K562 (cell line): ENCODE measurements around the gene CCSER2. TPM values are rescaled to one million over a fixed set of nuclear protein-coding genes. Genes with fewer than 3 reads are reported as not detected.

Experiments used
- ARHGAP35 ChIP-seq: fragments of 450-650 bp; IDR thresholded peaks from 2 replicates; pipeline ENCODE4 v1.6.1; 2018; ENCODE audit not compliant: partially characterized antibody
- BRCA1 ChIP-seq, 2 experiments: fragments of 450-650 bp in 1 of 2; sonication (generic) in 1 of 2; formaldehyde crosslinking in 1 of 2; IDR thresholded peaks; 2 replicates each; pipeline versions ENCODE4 v1.5.0 to v1.6.1; 2017 to 2020; ENCODE audit warnings: mild to moderate bottlenecking in 1 of 2, missing genetic modification reagents in 1 of 2
- BRF1 ChIP-seq: IDR thresholded peaks from 3 replicates; pipeline ENCODE4 v1.6.1; 2011; ENCODE audit warnings: borderline replicate concordance, mild to moderate bottlenecking; ENCODE audit not compliant: insufficient read length; ENCODE audit errors: extremely low read depth
- CHD1 ChIP-seq: fragments of 200-600 bp; sonication (generic); IDR thresholded peaks from one replicate; pipeline ENCODE4 v1.6.1; 2012; ENCODE audit warnings: mild to moderate bottlenecking, moderate library complexity, low read length, inconsistent platforms
- DPF2 ChIP-seq: fragments of 450-650 bp; IDR thresholded peaks from 2 replicates; pipeline ENCODE4 v1.6.1; 2016
- HNRNPLL ChIP-seq: fragments of 200-400 bp; formaldehyde crosslinking; IDR thresholded peaks from 2 replicates; pipeline ENCODE4 v1.6.1; 2017; ENCODE audit warnings: low read length, low read depth, mild to moderate bottlenecking; ENCODE audit not compliant: poor library complexity, severe bottlenecking
- KLF1 ChIP-seq: fragments of 450-650 bp; IDR thresholded peaks from 2 replicates; pipeline ENCODE4 v1.6.1; 2016; ENCODE audit warnings: missing genetic modification characterization, missing compliant biosample characterization
- MCM3 ChIP-seq: fragments of 450-650 bp; IDR thresholded peaks from 2 replicates; pipeline ENCODE4 v1.6.1; 2016
- MEIS2 ChIP-seq: fragments of 450-650 bp; IDR thresholded peaks from 2 replicates; pipeline ENCODE4 v1.6.1; 2014; ENCODE audit warnings: mild to moderate bottlenecking; ENCODE audit not compliant: partially characterized antibody
- MTA3 ChIP-seq: fragments of 450-650 bp; formaldehyde crosslinking; IDR thresholded peaks from 2 replicates; pipeline ENCODE4 v1.6.1; 2017; ENCODE audit warnings: mild to moderate bottlenecking, borderline replicate concordance
- PCBP1 ChIP-seq: fragments of 200-400 bp; formaldehyde crosslinking; IDR thresholded peaks from 2 replicates; pipeline ENCODE4 v1.6.1; 2018; ENCODE audit warnings: mild to moderate bottlenecking, low read depth, low read length; ENCODE audit not compliant: poor library complexity, severe bottlenecking
- RBM39 ChIP-seq: fragments of 200-400 bp; formaldehyde crosslinking; optimal IDR thresholded peaks from 2 replicates; pipeline ENCODE3; 2018; ENCODE audit warnings: low read depth, low read length
- RFX5 ChIP-seq: IDR thresholded peaks from 2 replicates; pipeline ENCODE4 v1.6.1; 2011; ENCODE audit warnings: low read depth, mild to moderate bottlenecking, improper control_type of control experiment, low read length
- SMARCE1 ChIP-seq: fragments of 450-650 bp; IDR thresholded peaks from 2 replicates; pipeline ENCODE4 v1.7.1; 2016; ENCODE audit warnings: mild to moderate bottlenecking
- TARDBP ChIP-seq: fragments of 450-650 bp; IDR thresholded peaks from 2 replicates; pipeline ENCODE4 v1.6.1; 2016
- TSC22D4 ChIP-seq: fragments of 450-650 bp; IDR thresholded peaks from 2 replicates; pipeline ENCODE4 v1.6.1; 2016; ENCODE audit warnings: missing genetic modification characterization, missing biosample characterization, control low read depth
- XRCC3 ChIP-seq: fragments of 450-650 bp; IDR thresholded peaks from 2 replicates; pipeline ENCODE4 v1.6.1; 2017; ENCODE audit warnings: mild to moderate bottlenecking, moderate library complexity
- ZNF121 ChIP-seq: sonication (generic); formaldehyde crosslinking; conservative IDR thresholded peaks from 2 replicates; pipeline ENCODE4 v1.8.0; 2022; ENCODE audit warnings: missing genetic modification reagents
- polyA plus RNA-seq, 8 experiments: library from polyadenylated mRNA; depleted of rRNA in 4 of 8; stranded (reverse) in 5 of 8; unstranded in 3 of 8; fragments of >200 nt; fragmentation: Nextera tagmentation in 2 of 8; fragmentation: Illumina TruSeq in 1 of 8; extraction: Ambion mirVana in 2 of 8; extraction: Trizol in 1 of 8; gene quantifications; 2 replicates each; pipeline versions ENCODE4 v1.2.1 to v1.2.3, GENCODE V29; 2011 to 2014; ENCODE audit warnings: inconsistent platforms in 1 of 8, missing spikeins in 1 of 8
- total RNA-seq, 7 experiments: library from RNA; depleted of rRNA in 6 of 7; stranded (reverse); fragments of >200 nt in 6 of 7; fragmentation: Illumina TruSeq in 2 of 7; extraction: Trizol in 2 of 7; gene quantifications; 2 replicates each; pipeline versions ENCODE4 v1.2.1 to v1.2.3, GENCODE V29; 2011 to 2021; ENCODE audit warnings: low replicate concordance in 1 of 7
- TF ChIP-seq, protein P1 (sequence below): sonication (generic); formaldehyde crosslinking; IDR thresholded peaks from 2 replicates; pipeline ENCODE4 v1.8.1; 2023; ENCODE audit warnings: mild to moderate bottlenecking, missing genetic modification reagents
- TF ChIP-seq, protein P2 (sequence below): IDR thresholded peaks from 2 replicates; pipeline ENCODE4 v1.6.1; 2011; ENCODE audit warnings: borderline replicate concordance, low read depth, mild to moderate bottlenecking, moderate library complexity, low read length; ENCODE audit not compliant: insufficient read depth, poor library complexity, severe bottlenecking
- TF ChIP-seq, protein P3 (sequence below), 3 experiments: IDR thresholded peaks in 2 of 3; conservative IDR thresholded peaks in 1 of 3; 2 replicates each; pipeline ENCODE4 v1.5.1; 2011 to 2012; ENCODE audit warnings: low read length in 3 of 3, mild to moderate bottlenecking in 3 of 3, control low read depth in 2 of 3, improper control_type of control experiment in 1 of 3, inconsistent platforms in 1 of 3, low read depth in 1 of 3, mixed read lengths in 1 of 3, moderate library complexity in 1 of 3; ENCODE audit not compliant: insufficient read depth in 2 of 3
- TF ChIP-seq, protein P4 (sequence below): fragments of 450-650 bp; formaldehyde crosslinking; IDR thresholded peaks from 2 replicates; pipeline ENCODE4 v1.4.0; 2020; ENCODE audit warnings: mild to moderate bottlenecking, moderate library complexity

CCSER2 gene
- total and polyA plus RNA-seq, 9 of the 15 experiments (the other 6 are each of a cell fraction or from before 2014, with no cell fraction given), result 2.7 to 15.1 (median 9.7) TPM

DNA sequence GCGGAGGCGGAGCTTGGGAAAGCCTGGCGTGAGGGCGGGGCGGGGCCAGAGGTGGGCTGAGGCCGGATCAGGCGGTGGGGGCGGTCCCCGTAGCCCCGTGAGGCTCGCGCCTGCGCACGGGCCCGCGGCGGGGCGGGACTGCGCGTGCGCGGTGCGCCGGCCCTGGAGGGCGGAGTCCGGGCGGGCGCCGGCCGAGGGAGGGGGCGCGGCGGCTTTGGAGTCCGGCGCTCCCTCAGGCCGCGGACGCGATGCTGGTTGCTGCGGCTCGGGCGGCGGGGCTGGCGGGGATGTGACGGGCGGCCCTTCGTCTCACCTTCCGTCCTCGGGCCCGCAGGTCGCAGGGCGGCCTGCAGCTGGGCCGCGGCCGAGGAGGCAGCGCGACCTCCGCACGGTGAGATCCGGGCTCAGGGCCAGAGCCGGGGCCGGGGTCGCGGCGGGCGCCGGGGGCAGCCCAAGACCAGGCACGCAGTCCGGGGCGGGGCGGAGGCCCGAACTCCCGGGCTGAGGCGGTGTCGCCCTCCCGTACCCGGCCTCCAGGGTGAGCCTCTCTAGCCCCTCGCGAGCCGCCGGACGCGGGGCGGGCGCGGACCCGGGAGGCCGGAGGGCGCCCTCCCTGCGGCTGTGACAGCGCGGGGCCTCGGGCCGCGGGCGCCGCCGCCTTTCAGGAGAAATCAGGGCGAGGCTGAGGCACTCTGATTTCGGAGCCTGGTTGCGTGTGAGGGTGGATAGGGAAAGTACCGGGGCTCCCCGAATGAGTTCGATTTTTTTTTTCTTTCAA, at the start of gene CCSER2 (continued):
- TF ChIP-seq, protein P1, sequence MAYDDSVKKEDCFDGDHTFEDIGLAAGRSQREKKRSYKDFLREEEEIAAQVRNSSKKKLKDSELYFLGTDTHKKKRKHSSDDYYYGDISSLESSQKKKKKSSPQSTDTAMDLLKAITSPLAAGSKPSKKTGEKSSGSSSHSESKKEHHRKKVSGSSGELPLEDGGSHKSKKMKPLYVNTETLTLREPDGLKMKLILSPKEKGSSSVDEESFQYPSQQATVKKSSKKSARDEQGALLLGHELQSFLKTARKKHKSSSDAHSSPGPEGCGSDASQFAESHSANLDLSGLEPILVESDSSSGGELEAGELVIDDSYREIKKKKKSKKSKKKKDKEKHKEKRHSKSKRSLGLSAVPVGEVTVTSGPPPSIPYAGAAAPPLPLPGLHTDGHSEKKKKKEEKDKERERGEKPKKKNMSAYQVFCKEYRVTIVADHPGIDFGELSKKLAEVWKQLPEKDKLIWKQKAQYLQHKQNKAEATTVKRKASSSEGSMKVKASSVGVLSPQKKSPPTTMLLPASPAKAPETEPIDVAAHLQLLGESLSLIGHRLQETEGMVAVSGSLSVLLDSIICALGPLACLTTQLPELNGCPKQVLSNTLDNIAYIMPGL (CRISPR knock-in tag), result peak; percentile 36; the same call in 1 of the 2 replicates
- TF ChIP-seq TSC22D4 (no peak), PCBP1 (no peak), MEIS2 (peak; percentile 88), TARDBP (0 out of 2 replicates have a peak, but pooled peaks have one; percentile 41), CHD1 (peak; percentile 91), HNRNPLL (no peak), ZNF121 (no peak), DPF2 (no peak), BRF1 (no peak), KLF1 (tag) (peak; percentile 86), MTA3 (peak; percentile 68), BRCA1 (IDR thresholded peaks at IDR 0.05) (no peak), BRCA1 (CRISPR knock-in tag; IDR thresholded peaks at IDR 0.05) (no peak), ARHGAP35 (no peak), MCM3 (no peak), XRCC3 (no peak), RFX5 (no peak), RBM39 (no peak), SMARCE1 (no peak)
- TF ChIP-seq, protein P2, sequence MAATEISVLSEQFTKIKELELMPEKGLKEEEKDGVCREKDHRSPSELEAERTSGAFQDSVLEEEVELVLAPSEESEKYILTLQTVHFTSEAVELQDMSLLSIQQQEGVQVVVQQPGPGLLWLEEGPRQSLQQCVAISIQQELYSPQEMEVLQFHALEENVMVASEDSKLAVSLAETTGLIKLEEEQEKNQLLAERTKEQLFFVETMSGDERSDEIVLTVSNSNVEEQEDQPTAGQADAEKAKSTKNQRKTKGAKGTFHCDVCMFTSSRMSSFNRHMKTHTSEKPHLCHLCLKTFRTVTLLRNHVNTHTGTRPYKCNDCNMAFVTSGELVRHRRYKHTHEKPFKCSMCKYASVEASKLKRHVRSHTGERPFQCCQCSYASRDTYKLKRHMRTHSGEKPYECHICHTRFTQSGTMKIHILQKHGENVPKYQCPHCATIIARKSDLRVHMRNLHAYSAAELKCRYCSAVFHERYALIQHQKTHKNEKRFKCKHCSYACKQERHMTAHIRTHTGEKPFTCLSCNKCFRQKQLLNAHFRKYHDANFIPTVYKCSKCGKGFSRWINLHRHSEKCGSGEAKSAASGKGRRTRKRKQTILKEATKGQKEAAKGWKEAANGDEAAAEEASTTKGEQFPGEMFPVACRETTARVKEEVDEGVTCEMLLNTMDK, result peak; percentile 22
- TF ChIP-seq, protein P3, sequence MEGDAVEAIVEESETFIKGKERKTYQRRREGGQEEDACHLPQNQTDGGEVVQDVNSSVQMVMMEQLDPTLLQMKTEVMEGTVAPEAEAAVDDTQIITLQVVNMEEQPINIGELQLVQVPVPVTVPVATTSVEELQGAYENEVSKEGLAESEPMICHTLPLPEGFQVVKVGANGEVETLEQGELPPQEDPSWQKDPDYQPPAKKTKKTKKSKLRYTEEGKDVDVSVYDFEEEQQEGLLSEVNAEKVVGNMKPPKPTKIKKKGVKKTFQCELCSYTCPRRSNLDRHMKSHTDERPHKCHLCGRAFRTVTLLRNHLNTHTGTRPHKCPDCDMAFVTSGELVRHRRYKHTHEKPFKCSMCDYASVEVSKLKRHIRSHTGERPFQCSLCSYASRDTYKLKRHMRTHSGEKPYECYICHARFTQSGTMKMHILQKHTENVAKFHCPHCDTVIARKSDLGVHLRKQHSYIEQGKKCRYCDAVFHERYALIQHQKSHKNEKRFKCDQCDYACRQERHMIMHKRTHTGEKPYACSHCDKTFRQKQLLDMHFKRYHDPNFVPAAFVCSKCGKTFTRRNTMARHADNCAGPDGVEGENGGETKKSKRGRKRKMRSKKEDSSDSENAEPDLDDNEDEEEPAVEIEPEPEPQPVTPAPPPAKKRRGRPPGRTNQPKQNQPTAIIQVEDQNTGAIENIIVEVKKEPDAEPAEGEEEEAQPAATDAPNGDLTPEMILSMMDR (IDR thresholded peaks at IDR 0.05 in 2 of 3, conservative IDR thresholded peaks at IDR 0.05 in 1 of 3; ENCODE audit: insufficient read depth in 2 of 3, low read depth in 1 of 3, low read length in 3 of 3), result peak in 2 of 3 experiments; percentile 26 to 42; a peak in 3 of 6 replicates
- TF ChIP-seq, protein P4, sequence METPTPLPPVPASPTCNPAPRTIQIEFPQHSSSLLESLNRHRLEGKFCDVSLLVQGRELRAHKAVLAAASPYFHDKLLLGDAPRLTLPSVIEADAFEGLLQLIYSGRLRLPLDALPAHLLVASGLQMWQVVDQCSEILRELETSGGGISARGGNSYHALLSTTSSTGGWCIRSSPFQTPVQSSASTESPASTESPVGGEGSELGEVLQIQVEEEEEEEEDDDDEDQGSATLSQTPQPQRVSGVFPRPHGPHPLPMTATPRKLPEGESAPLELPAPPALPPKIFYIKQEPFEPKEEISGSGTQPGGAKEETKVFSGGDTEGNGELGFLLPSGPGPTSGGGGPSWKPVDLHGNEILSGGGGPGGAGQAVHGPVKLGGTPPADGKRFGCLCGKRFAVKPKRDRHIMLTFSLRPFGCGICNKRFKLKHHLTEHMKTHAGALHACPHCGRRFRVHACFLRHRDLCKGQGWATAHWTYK (CRISPR knock-in tag), result peak; percentile 77; the same call in 1 of the 2 replicates
